Astrocyte of the cerebellum (primary cell): ENCODE measurements around the gene GRK3.
"Not testable (repeated sequence)": the region's sequence is repeated elsewhere in the genome, so short reads cannot be mapped to it uniquely, and the experiment has no call there.

Experiments
- DNase-seq: peaks from one replicate; pipeline ENCODE4 v3.0.0-alpha.2; 2011; ENCODE audit warnings: low read depth
- H3K4me3 ChIP-seq: 2 replicates; pipeline ENCODE4 v1.5.1; 2011; ENCODE audit warnings: mild to moderate bottlenecking, low read depth, low read length, moderate library complexity
- CTCF ChIP-seq: IDR thresholded peaks from 2 replicates; pipeline ENCODE4 v1.5.1; 2012; ENCODE audit warnings: low read length, low read depth, moderate library complexity, mild to moderate bottlenecking; ENCODE audit errors: missing control alignments
- in situ Hi-C: cut with HindIII; loops from 2 replicates; pipeline ENCODE4 v1.10.0; 2017; ENCODE audit warnings: low sequenced_read_pairs

The GRK3 gene

GRCh38 chr22:25621986-25622385 is 57.5 kb downstream of the GRK3 start:
- in situ Hi-C loops: no loop called here
- TF ChIP-seq CTCF: no peak
- H3K4me3 ChIP-seq: no peak overlapping the region
- DNase-seq: peak; percentile 66

GRCh38 chr22:25623310-25623734 is 58.8 kb downstream of the GRK3 start:
- in situ Hi-C loops: no loop called here
- no peak for DNase-seq
- H3K4me3 ChIP-seq: no peak overlapping the region
- no peak for TF ChIP-seq CTCF

DNA sequence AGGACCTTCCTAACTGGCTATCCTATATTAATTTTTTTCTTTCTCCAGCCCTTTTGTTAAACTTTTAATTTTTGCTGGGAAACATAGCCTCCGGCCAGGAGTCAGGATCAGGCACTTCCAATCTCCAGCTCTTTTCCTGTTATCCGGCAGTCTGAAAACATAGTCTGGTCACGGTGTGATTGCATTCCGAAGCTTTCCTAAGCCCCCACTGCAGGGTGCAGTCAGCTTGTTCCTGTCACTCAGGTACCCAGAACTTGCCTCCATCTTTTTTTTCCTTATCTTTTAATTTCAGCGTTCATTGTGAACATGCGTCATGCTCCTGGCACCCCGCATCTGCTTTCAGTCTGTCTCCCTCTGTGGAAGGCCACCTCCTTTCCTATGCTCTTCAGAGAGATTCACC is 59.4 kb downstream of the GRK3 start:
- in situ Hi-C loops: no loop called here
- DNase-seq: no peak
- no peak for TF ChIP-seq CTCF
- H3K4me3 ChIP-seq: no peak overlapping the region

GRCh38 chr22:25624476-25624875 is 60.0 kb downstream of the GRK3 start:
- no peak for TF ChIP-seq CTCF
- in situ Hi-C loops: no loop called here
- no peak for DNase-seq
- no peak overlapping the region for H3K4me3 ChIP-seq

- in situ Hi-C loops, H3K4me3 ChIP-seq, DNase-seq: not testable (repeated sequence)
Measured at GRCh38 chr22:25625747-25626623, 61.5 kb downstream of the GRK3 start.

DNA sequence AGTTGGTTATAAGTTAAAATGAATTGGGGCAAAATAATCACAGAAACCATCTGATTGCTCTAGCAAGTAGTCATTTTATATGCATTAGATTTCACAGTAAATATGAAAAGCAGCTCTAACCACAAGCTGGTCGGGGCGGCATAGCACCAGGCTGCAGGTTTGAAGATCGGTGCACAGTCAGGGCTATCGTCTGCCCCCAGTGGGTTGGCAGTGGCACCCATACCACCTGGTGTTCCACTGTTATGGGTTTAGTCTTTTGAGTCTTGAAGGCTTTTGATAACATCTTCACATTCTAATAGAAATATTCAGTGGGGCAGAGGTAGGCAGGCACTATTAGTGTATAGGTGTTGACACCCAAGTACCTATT is 62.1 kb downstream of the GRK3 start:
- DNase-seq: no peak
- TF ChIP-seq CTCF: no peak
- in situ Hi-C loops: no loop called here
- no peak overlapping the region for H3K4me3 ChIP-seq

DNA sequence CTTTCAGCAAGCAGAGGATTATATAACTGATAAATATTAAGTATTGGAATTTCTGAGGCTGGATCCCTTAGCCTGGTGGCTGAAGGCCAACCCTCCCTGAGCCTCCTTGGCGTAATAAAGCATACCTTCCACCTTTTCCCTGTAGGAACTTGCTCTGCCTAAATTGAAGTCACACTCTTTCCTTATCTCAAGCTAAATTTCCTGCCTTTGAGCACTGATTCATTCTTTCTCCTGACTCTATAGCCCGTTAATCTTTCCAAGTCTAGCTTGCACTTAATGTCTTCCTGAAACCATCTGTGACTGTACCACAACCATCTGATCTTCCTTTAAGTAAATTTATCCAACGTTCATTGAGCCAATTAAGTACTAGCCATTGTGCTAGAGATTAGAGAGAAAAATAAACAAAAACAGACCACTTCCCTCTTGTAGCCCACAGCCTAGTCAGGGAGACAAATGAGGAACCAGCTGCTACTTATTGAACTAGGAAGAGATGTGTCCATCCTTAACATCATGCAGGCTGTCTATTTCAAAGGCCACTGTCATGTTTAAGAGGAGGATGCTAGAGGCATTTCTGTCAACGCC is 62.9 kb downstream of the GRK3 start:
- no peak for DNase-seq
- in situ Hi-C loops: no loop called here
- TF ChIP-seq CTCF: no peak
- H3K4me3 ChIP-seq: no peak overlapping the region
